ENCODE data around the gene RBM38.

DNA sequence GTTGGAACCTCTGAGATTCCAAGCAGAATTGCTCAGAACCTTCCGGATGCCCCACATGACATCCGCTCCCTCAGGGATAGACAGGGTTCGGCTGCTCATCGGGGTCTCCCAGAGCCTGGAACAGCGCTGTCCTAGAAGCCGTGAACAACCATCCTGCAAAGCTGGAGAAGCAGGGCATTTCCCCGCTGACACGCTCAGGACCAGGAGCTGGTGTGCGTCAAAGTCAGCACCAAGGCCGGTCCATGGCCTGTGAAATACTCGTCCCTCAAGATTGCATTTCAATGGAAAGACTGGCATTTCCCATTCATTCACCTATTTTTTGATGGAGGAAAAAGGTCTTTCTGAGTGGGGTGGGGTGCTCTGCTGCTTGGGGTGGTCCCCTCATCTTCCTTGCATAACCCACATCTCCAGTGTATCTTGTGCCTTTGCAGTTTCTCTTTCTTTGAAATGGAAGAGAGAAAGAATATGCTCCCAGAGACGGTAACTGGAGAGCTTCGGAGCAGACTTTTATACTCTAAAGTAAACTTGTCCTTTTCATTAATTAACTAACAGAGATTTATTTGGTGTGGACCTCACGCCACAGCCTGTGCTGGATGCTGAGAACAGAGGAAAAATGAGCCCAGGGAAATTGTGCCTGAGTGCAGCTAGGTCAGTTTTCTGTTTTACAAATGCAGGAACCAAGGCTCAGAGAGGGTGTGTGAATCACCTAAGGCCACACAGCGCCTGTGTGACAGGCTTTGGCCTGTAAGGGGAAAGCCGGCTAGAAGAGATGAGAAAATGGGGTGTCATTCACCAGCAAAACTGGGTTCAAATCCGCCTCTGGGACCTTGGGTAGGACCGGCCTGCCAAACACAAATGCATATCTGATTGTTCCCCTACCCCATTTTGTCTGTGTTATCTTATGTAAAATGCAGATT is 52.4 kb downstream of the RBM38 start:
- TF ChIP-seq, protein P1, sequence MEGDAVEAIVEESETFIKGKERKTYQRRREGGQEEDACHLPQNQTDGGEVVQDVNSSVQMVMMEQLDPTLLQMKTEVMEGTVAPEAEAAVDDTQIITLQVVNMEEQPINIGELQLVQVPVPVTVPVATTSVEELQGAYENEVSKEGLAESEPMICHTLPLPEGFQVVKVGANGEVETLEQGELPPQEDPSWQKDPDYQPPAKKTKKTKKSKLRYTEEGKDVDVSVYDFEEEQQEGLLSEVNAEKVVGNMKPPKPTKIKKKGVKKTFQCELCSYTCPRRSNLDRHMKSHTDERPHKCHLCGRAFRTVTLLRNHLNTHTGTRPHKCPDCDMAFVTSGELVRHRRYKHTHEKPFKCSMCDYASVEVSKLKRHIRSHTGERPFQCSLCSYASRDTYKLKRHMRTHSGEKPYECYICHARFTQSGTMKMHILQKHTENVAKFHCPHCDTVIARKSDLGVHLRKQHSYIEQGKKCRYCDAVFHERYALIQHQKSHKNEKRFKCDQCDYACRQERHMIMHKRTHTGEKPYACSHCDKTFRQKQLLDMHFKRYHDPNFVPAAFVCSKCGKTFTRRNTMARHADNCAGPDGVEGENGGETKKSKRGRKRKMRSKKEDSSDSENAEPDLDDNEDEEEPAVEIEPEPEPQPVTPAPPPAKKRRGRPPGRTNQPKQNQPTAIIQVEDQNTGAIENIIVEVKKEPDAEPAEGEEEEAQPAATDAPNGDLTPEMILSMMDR (CRISPR knock-in tag; IDR thresholded peaks at IDR 0.05) = no peak
- TF ChIP-seq ZNF317 (CRISPR knock-in tag; IDR thresholded peaks at IDR 0.05) (no peak), BHLHE40 (IDR thresholded peaks at IDR 0.05; ENCODE audit: low read length) (no peak), HHEX (CRISPR knock-in tag; IDR thresholded peaks at IDR 0.05) (no peak), POLR2A (IDR thresholded peaks at IDR 0.05; ENCODE audit: insufficient read depth in 1 of 2, low read depth in 2 of 2, low read length in 2 of 2) (no peak), EP300 (IDR thresholded peaks at IDR 0.05; ENCODE audit: low read depth in 2 of 2, low read length in 2 of 2) (no peak), EP300 (CRISPR knock-in tag; IDR thresholded peaks at IDR 0.05; ENCODE audit: borderline replicate concordance) (no peak), RXRA (CRISPR knock-in tag; IDR thresholded peaks at IDR 0.05) (no peak), MZF1 (CRISPR knock-in tag; IDR thresholded peaks at IDR 0.05; ENCODE audit: borderline replicate concordance) (no peak), ETV6 (CRISPR knock-in tag; conservative IDR thresholded peaks at IDR 0.05) (no peak), HDAC6 (IDR thresholded peaks at IDR 0.05; ENCODE audit: low read depth, low read length) (no peak), THAP11 (CRISPR knock-in tag; IDR thresholded peaks at IDR 0.05) (no peak)
- TF ChIP-seq, protein P2, sequence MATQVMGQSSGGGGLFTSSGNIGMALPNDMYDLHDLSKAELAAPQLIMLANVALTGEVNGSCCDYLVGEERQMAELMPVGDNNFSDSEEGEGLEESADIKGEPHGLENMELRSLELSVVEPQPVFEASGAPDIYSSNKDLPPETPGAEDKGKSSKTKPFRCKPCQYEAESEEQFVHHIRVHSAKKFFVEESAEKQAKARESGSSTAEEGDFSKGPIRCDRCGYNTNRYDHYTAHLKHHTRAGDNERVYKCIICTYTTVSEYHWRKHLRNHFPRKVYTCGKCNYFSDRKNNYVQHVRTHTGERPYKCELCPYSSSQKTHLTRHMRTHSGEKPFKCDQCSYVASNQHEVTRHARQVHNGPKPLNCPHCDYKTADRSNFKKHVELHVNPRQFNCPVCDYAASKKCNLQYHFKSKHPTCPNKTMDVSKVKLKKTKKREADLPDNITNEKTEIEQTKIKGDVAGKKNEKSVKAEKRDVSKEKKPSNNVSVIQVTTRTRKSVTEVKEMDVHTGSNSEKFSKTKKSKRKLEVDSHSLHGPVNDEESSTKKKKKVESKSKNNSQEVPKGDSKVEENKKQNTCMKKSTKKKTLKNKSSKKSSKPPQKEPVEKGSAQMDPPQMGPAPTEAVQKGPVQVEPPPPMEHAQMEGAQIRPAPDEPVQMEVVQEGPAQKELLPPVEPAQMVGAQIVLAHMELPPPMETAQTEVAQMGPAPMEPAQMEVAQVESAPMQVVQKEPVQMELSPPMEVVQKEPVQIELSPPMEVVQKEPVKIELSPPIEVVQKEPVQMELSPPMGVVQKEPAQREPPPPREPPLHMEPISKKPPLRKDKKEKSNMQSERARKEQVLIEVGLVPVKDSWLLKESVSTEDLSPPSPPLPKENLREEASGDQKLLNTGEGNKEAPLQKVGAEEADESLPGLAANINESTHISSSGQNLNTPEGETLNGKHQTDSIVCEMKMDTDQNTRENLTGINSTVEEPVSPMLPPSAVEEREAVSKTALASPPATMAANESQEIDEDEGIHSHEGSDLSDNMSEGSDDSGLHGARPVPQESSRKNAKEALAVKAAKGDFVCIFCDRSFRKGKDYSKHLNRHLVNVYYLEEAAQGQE (IDR thresholded peaks at IDR 0.05; ENCODE audit: borderline replicate concordance in 1 of 2, low read depth in 1 of 2, low read length in 2 of 2) = no peak
- TF ChIP-seq, protein P3, sequence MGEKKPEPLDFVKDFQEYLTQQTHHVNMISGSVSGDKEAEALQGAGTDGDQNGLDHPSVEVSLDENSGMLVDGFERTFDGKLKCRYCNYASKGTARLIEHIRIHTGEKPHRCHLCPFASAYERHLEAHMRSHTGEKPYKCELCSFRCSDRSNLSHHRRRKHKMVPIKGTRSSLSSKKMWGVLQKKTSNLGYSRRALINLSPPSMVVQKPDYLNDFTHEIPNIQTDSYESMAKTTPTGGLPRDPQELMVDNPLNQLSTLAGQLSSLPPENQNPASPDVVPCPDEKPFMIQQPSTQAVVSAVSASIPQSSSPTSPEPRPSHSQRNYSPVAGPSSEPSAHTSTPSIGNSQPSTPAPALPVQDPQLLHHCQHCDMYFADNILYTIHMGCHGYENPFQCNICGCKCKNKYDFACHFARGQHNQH (CRISPR knock-in tag; IDR thresholded peaks at IDR 0.05) = no peak
- TF ChIP-seq, protein P4, sequence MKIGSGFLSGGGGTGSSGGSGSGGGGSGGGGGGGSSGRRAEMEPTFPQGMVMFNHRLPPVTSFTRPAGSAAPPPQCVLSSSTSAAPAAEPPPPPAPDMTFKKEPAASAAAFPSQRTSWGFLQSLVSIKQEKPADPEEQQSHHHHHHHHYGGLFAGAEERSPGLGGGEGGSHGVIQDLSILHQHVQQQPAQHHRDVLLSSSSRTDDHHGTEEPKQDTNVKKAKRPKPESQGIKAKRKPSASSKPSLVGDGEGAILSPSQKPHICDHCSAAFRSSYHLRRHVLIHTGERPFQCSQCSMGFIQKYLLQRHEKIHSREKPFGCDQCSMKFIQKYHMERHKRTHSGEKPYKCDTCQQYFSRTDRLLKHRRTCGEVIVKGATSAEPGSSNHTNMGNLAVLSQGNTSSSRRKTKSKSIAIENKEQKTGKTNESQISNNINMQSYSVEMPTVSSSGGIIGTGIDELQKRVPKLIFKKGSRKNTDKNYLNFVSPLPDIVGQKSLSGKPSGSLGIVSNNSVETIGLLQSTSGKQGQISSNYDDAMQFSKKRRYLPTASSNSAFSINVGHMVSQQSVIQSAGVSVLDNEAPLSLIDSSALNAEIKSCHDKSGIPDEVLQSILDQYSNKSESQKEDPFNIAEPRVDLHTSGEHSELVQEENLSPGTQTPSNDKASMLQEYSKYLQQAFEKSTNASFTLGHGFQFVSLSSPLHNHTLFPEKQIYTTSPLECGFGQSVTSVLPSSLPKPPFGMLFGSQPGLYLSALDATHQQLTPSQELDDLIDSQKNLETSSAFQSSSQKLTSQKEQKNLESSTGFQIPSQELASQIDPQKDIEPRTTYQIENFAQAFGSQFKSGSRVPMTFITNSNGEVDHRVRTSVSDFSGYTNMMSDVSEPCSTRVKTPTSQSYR (CRISPR knock-in tag; IDR thresholded peaks at IDR 0.05; ENCODE audit: borderline replicate concordance) = no peak
